ENCODE data around the gene RALGDS. TPM values are rescaled to one million over a fixed set of nuclear protein-coding genes. Genes with fewer than 3 reads are reported as not detected.

RALGDS gene
- total RNA-seq, 2 donors from 2014 or later = 27.8 to 64.6 TPM

DNA sequence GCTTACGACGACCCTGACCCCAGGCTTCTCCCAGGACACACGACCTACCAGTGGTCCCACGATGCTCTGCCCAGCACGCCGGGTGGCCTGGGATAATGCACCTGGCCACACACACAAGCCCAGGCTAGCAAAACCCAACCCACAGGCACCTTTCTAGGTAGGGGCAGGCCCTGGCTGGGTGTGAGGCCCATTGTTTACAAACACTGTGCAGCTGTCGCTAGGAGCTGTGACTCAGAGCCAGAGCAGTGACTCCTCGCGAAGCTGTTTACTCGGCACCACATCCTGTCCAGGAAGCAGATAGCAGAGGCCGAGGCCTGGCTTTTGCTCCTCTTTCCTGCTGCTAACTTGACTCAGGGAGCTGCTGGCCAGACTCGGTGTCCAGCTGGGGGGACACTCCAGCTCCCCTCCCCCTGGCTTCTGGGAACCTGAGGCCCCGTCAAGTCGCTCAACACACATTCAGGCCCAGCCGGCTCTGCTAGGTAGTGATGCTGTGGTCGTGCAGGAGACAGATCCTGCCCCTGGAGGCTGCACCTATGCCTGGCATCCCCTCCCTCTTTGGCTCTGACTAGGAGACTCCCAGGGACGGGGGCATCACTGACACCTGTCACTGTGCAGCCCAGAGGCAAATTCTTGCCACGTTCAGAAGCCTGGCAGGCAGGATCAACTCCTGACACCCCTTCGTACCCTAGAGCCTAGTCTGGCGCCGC lies 12.8 kb upstream of the RALGDS start:
- Histone ChIP-seq H3K27me3 (no peaks in the 10 kb centered on the region), H3K4me1 (peaks cover 71% of the 10 kb centered on the region), H3K36me3 (replicated peaks in 1 of 2; ENCODE audit: insufficient read depth in 1 of 2, low read depth in 2 of 2) (no peaks in the 10 kb centered on the region), H3K27ac (peak overlapping the region; percentile 91 to 99 (median 96)), H3K4me3 (no peak overlapping the region), H3K9me3 (no peaks in the 10 kb centered on the region)
- WGBS, 2 donors = 26% methylated on average over 21 of the region's 21 CpGs; no CpG with 5 or more reads in 1 of the 2 donors
- intact Hi-C loops (cut with DNase I) = no loop called here
- DNase-seq (peak; percentile 93 to 98 (median 97)), ATAC-seq (peak; percentile 95)
- TF ChIP-seq POLR2A (IDR thresholded peaks at IDR 0.05) = peak in 2 of 3 donors; percentile 61 to 75
- TF ChIP-seq, protein P1, sequence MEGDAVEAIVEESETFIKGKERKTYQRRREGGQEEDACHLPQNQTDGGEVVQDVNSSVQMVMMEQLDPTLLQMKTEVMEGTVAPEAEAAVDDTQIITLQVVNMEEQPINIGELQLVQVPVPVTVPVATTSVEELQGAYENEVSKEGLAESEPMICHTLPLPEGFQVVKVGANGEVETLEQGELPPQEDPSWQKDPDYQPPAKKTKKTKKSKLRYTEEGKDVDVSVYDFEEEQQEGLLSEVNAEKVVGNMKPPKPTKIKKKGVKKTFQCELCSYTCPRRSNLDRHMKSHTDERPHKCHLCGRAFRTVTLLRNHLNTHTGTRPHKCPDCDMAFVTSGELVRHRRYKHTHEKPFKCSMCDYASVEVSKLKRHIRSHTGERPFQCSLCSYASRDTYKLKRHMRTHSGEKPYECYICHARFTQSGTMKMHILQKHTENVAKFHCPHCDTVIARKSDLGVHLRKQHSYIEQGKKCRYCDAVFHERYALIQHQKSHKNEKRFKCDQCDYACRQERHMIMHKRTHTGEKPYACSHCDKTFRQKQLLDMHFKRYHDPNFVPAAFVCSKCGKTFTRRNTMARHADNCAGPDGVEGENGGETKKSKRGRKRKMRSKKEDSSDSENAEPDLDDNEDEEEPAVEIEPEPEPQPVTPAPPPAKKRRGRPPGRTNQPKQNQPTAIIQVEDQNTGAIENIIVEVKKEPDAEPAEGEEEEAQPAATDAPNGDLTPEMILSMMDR (IDR thresholded peaks at IDR 0.05) = no peak

DNA sequence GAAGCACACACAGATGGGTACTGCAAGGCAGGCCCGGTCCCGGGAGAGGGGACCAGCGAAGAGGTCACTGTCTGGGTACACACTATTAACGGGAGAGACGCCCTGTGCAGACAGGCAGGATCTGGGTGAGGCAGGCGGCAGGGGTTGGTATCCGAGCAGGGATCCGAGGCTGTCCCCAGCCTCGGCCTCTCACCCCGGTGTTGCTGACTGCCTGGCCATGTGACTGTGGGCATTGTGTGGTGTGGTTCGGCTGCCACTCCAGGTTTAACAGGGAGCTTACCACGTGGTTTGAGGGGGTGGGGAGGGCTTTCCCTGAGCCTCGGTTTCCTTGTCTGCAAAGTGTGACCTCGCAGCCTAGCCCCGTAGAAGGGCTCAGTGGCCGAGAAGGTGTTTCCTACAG lies 11.1 kb upstream of the RALGDS start:
- ATAC-seq (no peak), DNase-seq (no peak)
- Histone ChIP-seq H3K4me1 (peaks cover 71% of the 10 kb centered on the region), H3K27me3 (no peaks in the 10 kb centered on the region), H3K27ac (peak overlapping the region in 1 of 4 donors; percentile 20), H3K4me3 (no peak overlapping the region), H3K9me3 (no peaks in the 10 kb centered on the region), H3K36me3 (replicated peaks in 1 of 2; ENCODE audit: insufficient read depth in 1 of 2, low read depth in 2 of 2) (no peaks in the 10 kb centered on the region)
- no peak for TF ChIP-seq POLR2A (IDR thresholded peaks at IDR 0.05)
- TF ChIP-seq, protein P1 (IDR thresholded peaks at IDR 0.05) = no peak
- 90 to 92% methylated on average over 14 to 16 of the region's 16 CpGs for WGBS, 2 donors
- intact Hi-C loops (cut with DNase I) = no loop called here

DNA sequence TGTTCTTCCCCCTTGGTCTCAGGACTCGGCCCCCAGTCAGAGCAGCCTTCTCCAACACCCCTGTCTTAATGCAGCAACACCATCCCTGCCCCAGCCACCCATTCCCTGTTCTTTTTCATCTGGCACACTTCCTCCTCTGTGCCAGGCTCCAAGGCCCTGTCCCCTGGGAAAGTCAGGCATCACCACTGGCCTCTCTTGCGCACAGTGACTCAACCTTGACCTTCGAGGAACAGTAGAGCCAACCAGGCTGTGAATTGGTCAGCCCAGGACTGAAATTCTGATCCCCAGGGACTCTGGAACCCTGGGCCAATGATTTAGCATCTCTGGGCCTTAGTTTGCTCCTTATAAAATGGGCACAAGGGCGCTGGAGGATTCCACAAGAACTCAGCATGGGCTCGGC lies 10.5 kb upstream of the RALGDS start:
- intact Hi-C loops (cut with DNase I) = no loop called here
- Histone ChIP-seq H3K9me3 (no peaks in the 10 kb centered on the region), H3K27me3 (no peaks in the 10 kb centered on the region), H3K4me1 (peaks cover 76% of the 10 kb centered on the region), H3K27ac (peak overlapping the region in 2 of 4 donors; percentile 15 to 20), H3K4me3 (no peak overlapping the region), H3K36me3 (replicated peaks in 1 of 2; ENCODE audit: insufficient read depth in 1 of 2, low read depth in 2 of 2) (no peaks in the 10 kb centered on the region)
- DNase-seq (no peak), ATAC-seq (no peak)
- no peak for TF ChIP-seq POLR2A (IDR thresholded peaks at IDR 0.05)
- TF ChIP-seq, protein P1 (IDR thresholded peaks at IDR 0.05) = no peak
- WGBS, 2 donors = 84 to 88% methylated on average over 5 of the region's 5 CpGs

DNA sequence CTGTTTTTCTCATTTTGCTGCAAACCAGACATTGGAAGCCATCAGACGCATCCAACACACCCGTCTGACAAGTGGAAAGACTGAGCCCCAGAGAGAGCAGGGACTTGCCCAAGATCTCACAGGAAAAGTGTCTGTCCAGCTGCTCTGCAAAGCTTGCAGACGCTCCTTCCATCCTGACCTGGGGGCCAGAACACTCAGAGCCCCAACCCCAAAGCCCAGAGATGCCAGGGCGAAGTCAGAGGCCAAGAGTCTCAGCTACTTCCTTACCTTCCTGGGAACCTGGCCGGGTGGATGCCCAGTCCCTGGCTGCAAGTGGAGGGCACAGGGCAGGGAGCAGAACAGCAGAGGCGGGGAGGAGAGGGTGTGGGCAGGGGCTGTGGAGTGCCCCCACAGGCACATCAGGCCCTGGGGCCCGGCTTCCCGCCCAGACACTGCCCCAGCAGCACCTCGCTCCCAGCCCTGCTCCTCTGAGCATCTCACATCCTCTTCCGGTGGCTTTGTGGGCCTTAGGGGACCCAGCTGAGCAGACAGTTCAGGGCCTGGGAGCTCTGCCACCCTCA lies 9.7 kb upstream of the RALGDS start:
- Histone ChIP-seq H3K27ac (no peak overlapping the region), H3K4me3 (no peak overlapping the region), H3K9me3 (no peaks in the 10 kb centered on the region), H3K36me3 (replicated peaks in 1 of 2; ENCODE audit: insufficient read depth in 1 of 2, low read depth in 2 of 2) (no peaks in the 10 kb centered on the region), H3K4me1 (peaks cover 78% of the 10 kb centered on the region), H3K27me3 (no peaks in the 10 kb centered on the region)
- no peak for DNase-seq
- WGBS, 2 donors = 76 to 89% methylated on average over 5 to 10 of the region's 10 CpGs
- TF ChIP-seq, protein P1 (IDR thresholded peaks at IDR 0.05) = no peak
- TF ChIP-seq POLR2A (IDR thresholded peaks at IDR 0.05) = no peak
- ATAC-seq = no peak
- intact Hi-C loops (cut with DNase I) = no loop called here
